ENCODE measurements around the gene PCLAF.
"Not testable (repeated sequence)": the region's sequence is repeated elsewhere in the genome, so short reads cannot be mapped to it uniquely, and the experiment has no call there.

PCLAF gene

DNA sequence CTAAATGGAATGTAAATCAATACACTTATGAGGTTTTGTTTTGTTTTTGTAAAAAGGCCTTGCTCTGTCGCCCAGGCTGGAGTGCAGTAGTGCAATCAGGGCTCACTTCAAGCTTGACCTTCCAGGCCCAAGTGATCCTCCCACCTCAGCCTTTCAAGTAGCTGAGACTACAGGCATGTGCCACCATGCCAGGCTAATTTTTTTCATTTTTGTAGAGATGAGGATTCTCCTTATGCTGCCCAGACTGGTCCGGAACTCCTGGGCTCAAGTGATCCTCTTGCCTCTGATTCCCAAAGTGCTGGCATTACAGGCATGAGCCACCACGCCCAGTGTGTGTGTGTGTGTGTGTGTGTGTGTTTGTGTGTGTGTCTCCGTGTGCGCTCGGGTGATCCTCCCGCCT is 5.0 kb upstream of the PCLAF start:
- Histone ChIP-seq H3K4me2 (ENCODE audit: low read depth, low read length, poor library complexity, severe bottlenecking) (peak overlapping the region; percentile 73), H3K9me2 (replicated peaks; ENCODE audit: insufficient read depth, low read length) (no peaks in the 10 kb centered on the region)

DNA sequence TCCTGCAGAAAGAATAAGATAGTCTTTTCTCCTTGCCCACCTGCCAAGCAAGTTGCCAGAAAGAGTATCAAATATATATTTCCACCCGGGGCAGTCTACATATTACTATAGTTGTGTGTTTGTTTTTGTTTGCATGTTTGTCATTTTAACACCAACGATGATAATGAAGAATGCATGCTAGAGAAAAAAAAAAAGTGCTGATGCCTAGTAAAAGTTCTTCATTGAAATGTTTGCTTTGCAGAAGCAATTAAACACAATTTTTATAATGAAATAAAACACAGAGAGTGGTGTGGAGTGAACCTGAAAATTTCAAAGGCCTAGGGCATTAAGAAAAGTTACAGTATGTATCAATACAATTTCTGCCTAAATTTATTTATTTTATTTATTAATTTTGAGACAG is 2.5 kb upstream of the PCLAF start:
- Histone ChIP-seq H4K20me1 (ENCODE audit: low read depth, low read length) (peaks cover 5% of the 10 kb centered on the region; the same call in 1 of the 2 replicates), H3K27me3 (ENCODE audit: low read length) (no peaks in the 10 kb centered on the region), H2AFZ (ENCODE audit: low read depth, low read length, severe bottlenecking) (no peak overlapping the region), H3K36me3 (ENCODE audit: low read length) (peaks cover 12% of the 10 kb centered on the region; the same call in 1 of the 2 replicates), H3K27ac (ENCODE audit: low read depth, low read length) (no peak overlapping the region), H3K9me2 (replicated peaks; ENCODE audit: insufficient read depth, low read length) (no peaks in the 10 kb centered on the region), H3F3A (ENCODE audit: insufficient read depth) (peaks cover 16% of the 10 kb centered on the region), H3K4me2 (ENCODE audit: low read depth, low read length, poor library complexity, severe bottlenecking) (no peak overlapping the region), H3K4me3 (ENCODE audit: insufficient read depth, low read length, poor library complexity, severe bottlenecking) (no peak overlapping the region), H3K79me2 (ENCODE audit: insufficient read depth, low read length) (peaks cover 35% of the 10 kb centered on the region), H3K9ac (ENCODE audit: low read length) (no peak overlapping the region), H3K9me3 (ENCODE audit: insufficient read depth, low read length) (no peaks in the 10 kb centered on the region)
- TF ChIP-seq EZH2phosphoT487 (conservative IDR thresholded peaks at IDR 0.05; ENCODE audit: low read length): no peak
- TF ChIP-seq, protein P1, sequence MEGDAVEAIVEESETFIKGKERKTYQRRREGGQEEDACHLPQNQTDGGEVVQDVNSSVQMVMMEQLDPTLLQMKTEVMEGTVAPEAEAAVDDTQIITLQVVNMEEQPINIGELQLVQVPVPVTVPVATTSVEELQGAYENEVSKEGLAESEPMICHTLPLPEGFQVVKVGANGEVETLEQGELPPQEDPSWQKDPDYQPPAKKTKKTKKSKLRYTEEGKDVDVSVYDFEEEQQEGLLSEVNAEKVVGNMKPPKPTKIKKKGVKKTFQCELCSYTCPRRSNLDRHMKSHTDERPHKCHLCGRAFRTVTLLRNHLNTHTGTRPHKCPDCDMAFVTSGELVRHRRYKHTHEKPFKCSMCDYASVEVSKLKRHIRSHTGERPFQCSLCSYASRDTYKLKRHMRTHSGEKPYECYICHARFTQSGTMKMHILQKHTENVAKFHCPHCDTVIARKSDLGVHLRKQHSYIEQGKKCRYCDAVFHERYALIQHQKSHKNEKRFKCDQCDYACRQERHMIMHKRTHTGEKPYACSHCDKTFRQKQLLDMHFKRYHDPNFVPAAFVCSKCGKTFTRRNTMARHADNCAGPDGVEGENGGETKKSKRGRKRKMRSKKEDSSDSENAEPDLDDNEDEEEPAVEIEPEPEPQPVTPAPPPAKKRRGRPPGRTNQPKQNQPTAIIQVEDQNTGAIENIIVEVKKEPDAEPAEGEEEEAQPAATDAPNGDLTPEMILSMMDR (IDR thresholded peaks at IDR 0.05; ENCODE audit: insufficient read depth, low read length, poor library complexity, severe bottlenecking): no peak

More for the DNA sequence above, 5.0 kb upstream of the PCLAF start:
- no peak overlapping the region for H3K27ac ChIP-seq (ENCODE audit: low read depth, low read length)
- H4K20me1 ChIP-seq (ENCODE audit: low read depth, low read length): no peaks in the 10 kb centered on the region
- no peak overlapping the region for H3K4me3 ChIP-seq (ENCODE audit: insufficient read depth, low read length, poor library complexity, severe bottlenecking)
- no peaks in the 10 kb centered on the region for H3K36me3 ChIP-seq (ENCODE audit: low read length)
- H3F3A ChIP-seq (ENCODE audit: insufficient read depth): peaks cover 16% of the 10 kb centered on the region
- H3K9me3 ChIP-seq (ENCODE audit: insufficient read depth, low read length): no peaks in the 10 kb centered on the region
- H3K27me3 ChIP-seq (ENCODE audit: low read length): no peaks in the 10 kb centered on the region
- no peak overlapping the region for H3K9ac ChIP-seq (ENCODE audit: low read length)
- TF ChIP-seq EZH2phosphoT487 (conservative IDR thresholded peaks at IDR 0.05; ENCODE audit: low read length): no peak
- TF ChIP-seq, protein P1 (IDR thresholded peaks at IDR 0.05; ENCODE audit: insufficient read depth, low read length, poor library complexity, severe bottlenecking): no peak
- peaks cover 13% of the 10 kb centered on the region; the same call in 1 of the 2 replicates for H3K79me2 ChIP-seq (ENCODE audit: insufficient read depth, low read length)
- H2AFZ ChIP-seq (ENCODE audit: low read depth, low read length, severe bottlenecking): no peak overlapping the region

GRCh38 chr15:64380130-64380870 is 941 bp downstream of the PCLAF start:
- Histone ChIP-seq H3K4me3 (ENCODE audit: insufficient read depth, low read length, poor library complexity, severe bottlenecking) (peak overlapping the region; percentile 87), H2AFZ (ENCODE audit: low read depth, low read length, severe bottlenecking) (peak overlapping the region; percentile 70), H3K79me2 (ENCODE audit: insufficient read depth, low read length) (peaks cover 48% of the 10 kb centered on the region), H3K36me3 (ENCODE audit: low read length) (peaks cover 20% of the 10 kb centered on the region; the same call in 1 of the 2 replicates), H3K4me2 (ENCODE audit: low read depth, low read length, poor library complexity, severe bottlenecking) (peak overlapping the region; percentile 96), H3K9ac (ENCODE audit: low read length) (peak overlapping the region; percentile 93), H3K27ac (ENCODE audit: low read depth, low read length) (peak overlapping the region; percentile 63)
- H3F3A ChIP-seq (ENCODE audit: insufficient read depth); H3K27me3 ChIP-seq (ENCODE audit: low read length); H3K9me3 ChIP-seq (ENCODE audit: insufficient read depth, low read length); H4K20me1 ChIP-seq (ENCODE audit: low read depth, low read length); H3K9me2 ChIP-seq (replicated peaks; ENCODE audit: insufficient read depth, low read length): not testable (repeated sequence)
